Sciatic nerve (tissue), 2 donors: ENCODE data around the gene OARD1. TPM values are rescaled to one million over a fixed set of nuclear protein-coding genes. Genes with fewer than 3 reads are reported as not detected.
"Not testable (repeated sequence)": the region's sequence is repeated elsewhere in the genome, so short reads cannot be mapped to it uniquely, and the experiment has no call there.

Experiments
- ATAC-seq: fragments of 200-7000 bp; cut with Tn5 transposase; one replicate; pipeline ENCODE4 v1.9.1; 2020; ENCODE audit warnings: mild to moderate bottlenecking, moderate library complexity
- DNase-seq: peaks from one replicate; pipeline ENCODE4 v3.0.0-alpha.2; 2020; ENCODE audit warnings: low spot score
- intact Hi-C: fragments of 100-400 bp; cut with DNase I; formaldehyde crosslinking; loops from one replicate; pipeline ENCODE4 v1.14.2; 2022
- total RNA-seq: library from RNA; stranded (reverse); fragmentation: NEBNext Ultra II Directional; extraction: Animal tissue kit (Norgen Biotek cat#: 25700); gene quantifications from one replicate; pipeline ENCODE4 v1.2.1, GENCODE V29; 2021
- donor health status: DM: no; HTN: no; CAD: no.
- donor health status: DM: no; HTN: no; CAD: no.

OARD1 gene
- total RNA-seq, 1 donor from 2014 or later, result 26.4 TPM

DNA sequence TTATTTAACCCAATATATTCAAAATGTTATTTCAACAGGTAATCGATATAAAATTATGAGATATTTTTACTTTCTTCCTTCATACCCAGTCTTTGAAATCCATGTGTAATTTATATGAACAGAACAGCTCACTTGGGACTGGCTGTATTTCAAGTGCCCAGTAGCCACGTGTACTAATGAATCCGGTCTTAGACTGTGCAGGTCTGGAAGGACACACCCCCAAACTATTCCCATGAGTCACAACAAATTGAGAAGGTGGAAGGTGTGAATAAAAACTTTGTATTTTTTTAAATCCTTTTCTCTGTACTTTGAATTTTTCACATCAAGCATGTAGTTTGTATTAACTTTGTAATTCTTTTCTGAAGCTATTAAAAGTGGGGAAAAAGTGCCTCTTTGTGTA, 36.0 kb downstream of the OARD1 start:
- ATAC-seq (no peak), DNase-seq (no peak)
- intact Hi-C loops, result no loop called here

DNA sequence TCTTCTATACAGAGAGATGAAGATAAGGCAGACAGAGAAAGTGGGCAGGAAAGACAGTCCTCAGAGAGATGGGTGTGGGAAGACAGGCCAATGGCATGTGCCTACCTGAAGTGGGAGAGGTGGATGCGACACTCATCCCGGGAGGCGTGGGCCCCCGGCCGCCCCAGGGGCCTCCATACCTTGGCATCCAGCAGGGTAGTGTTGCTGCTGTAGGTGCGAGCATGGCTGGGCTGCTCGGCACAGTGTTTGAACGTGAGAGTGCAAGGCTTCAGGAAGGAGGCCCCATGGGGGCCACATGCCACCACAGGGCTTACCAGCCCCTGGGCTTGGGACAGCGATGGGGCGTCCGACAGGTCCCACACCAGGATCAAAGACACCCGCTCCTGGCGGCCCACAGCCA, 38.4 kb downstream of the OARD1 start:
- intact Hi-C loops, result no loop called here
- ATAC-seq (no peak), DNase-seq (no peak)

DNA sequence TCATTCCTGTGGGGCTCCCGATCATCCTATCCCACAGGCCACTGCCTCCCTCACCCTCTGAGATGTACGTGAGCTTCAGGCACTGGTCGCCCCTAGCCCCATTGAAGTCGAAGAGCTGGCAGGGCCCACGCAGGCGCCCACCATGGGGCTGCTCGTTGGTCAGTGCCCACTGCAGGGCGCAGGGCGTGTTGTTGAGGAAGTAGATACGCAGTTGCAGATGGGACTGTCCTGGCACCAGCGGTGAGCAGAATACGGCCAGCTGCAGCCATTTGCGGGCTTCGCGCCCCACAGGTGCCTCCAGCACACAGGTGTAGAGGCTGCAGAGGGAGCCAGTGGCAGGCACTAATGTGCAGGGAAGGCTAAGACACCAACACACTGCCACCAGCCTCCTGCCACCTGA, 39.3 kb downstream of the OARD1 start:
- intact Hi-C loops, result no loop called here
- DNase-seq (no peak), ATAC-seq (no peak)

DNA sequence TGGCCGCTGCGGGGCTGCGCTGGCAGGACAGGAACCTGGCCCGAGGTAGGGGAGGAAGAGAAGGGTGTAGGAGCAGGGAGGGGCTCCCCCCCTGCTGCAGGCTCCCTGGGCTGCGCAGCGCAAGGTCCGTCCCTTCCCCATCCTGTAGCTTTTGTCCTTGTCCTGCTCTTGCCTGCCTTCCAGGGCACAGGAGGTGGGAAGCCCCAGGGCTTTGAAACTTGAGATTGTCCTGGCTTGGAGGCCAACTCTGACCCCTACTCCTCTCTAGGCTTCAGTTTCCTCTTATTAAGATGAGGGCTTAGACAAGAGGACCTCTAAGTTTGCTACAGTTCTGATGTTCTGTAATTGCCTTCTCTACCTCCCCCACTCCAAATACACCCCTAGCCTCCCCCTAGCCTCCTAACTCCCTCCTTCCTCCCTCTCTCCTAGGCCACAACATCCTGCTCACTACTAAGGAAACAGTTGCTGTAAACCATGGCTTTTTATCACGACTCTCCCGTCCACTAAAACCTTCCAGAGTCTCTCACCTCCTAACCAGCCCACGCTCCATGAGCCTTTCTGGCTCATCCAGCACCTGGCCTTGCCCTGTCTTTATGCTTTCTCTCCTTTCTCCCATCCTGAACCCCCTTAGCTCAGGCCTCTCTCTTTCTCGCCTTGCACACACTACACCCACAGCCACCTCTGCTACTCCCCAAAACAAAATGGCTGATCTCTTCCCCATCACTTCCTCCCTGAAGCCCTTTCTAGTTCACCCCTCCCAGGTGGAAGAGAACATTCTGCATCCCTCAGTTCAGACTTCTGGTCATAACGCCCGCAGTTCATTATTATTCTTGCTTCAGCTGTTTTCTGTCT, 43.4 kb downstream of the OARD1 start:
- peak; percentile 44 for ATAC-seq
- intact Hi-C loops, result loop anchor here (5.0 kb wide), 1 partner anchor 781 kb away; no protein-coding TSS in a partner anchor
- no peak for DNase-seq

DNA sequence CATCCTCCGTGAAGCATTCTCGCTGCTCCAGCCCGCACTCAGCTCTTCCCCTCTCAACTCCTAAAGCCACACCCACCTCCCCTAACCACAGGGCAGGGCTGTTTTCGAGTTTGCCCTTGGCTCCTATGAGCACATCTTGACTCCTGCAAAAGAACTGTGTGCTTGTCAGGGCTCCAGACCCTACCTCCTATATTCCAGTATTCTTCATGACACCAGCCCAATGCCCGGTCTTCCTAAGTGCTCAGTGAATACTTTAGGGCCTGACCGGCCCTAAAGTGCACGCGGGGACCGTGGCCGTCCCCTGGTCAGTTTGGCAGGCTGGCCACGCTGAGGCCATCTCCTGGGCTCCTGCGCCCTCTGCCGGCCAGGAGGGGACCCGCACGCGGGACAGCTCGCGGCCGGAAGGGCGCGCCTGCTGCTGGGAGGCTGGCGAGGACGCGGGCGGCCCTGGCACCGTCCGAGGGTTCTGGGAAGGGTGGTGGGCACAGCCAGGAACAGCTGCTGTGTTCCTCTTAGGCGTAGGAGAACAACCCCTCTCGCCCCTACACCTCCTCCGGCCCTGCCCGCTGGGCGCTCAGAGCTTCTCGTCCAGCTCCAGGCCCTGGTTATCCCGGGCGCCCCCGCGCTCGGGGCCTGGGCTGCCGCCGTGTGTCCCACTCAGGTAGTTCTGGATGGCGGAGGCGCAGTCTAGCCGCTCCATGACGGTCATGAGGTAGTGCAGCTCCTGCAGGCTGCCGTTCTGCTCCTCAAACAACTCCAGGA, 44.2 kb downstream of the OARD1 start:
- intact Hi-C loops, result loop anchor here (5.0 kb wide), 1 partner anchor 781 kb away; no protein-coding TSS in a partner anchor
- ATAC-seq, result peak; percentile 97
- DNase-seq, result peak; percentile 94

DNA sequence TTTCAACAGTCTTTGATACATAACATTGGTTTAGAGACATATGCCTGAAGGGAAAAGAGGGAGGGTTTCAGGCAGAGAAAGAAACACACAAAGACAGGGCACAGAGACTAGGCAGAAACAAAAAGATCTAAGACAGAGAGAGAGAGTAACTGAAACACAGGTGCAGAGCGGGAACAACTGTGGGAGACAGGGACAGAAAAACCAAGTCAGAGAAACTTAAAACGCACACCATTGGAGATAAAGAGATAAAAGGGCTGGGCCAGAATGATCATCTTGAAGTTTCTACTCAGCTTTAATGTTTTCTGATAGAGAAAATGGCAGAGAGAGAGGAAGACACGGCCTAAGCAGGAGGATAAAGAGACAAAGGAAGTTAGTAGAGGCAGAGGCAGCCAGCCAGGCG, 44.9 kb downstream of the OARD1 start:
- no peak for DNase-seq
- intact Hi-C loops, result loop anchor here (5.0 kb wide), 1 partner anchor 780 kb away; no protein-coding TSS in a partner anchor
- no peak for ATAC-seq

DNA sequence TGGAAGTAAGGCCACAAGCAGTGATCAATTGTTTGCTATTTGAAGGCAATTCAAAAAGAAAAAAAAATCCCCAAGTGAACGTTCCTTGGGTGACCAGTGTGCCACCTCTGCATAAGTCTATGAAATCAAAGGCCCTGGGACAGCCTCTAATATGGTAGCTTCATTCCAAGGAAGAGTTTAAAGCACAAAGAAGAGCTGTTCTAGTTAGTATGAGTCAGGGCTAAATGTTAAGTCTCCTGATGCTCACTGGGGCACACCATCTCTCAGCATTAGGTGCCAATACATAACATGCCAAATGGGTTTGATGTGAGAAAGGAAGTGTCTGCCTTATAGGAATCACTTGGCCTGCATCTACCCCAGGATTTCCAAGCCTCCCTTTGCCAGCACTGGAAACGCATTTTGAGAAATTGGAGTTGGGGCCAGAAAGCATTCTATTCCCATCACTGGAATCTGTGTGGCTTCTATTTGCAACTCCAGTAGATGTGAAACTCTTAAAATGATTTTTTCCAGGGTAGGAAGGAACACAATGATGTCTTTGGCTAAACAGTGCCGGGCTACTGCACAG, 46.1 kb downstream of the OARD1 start:
- DNase-seq (no peak), ATAC-seq (no peak)
- intact Hi-C loops, result loop anchor here (5.0 kb wide), 1 partner anchor 779 kb away; no protein-coding TSS in a partner anchor

DNA sequence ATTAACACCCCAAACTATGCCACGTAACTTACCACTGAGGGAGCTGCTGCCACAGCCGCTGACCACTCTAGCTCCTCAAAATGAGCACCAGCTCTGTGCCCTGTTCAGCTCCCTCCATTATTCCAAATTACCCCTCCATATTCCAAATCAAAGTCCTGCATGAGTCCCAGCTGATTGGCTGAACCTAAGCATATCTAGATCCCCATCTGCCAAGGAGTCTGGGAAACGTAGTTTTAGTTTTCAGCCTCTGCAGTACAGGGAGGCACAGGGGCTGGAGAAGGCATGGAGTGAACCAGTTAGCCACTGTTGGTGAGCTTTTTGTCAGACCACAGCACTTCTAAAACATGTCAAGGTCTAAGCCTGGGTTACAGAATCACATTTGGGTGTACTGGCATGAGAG, 49.0 kb downstream of the OARD1 start:
- DNase-seq (no peak), ATAC-seq (no peak)
- intact Hi-C loops, result no loop called here

DNA sequence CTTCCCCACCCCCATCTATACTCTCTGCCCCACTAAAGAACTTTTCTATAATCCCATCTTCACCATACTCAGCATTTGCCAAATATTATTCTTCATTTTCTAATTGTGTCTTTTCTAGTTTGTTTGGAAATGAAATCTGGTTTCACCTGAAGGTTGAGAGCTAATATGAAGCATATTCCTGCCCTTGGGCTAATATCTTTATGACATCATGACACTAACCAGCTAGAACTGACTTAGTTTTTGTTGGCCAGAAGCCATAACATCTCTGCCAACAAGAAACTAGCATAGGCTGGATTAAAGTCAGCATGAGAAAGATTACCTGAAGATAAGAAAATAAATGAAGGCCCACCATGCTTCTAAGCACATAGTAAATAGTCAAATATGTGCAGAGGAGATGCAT, 49.9 kb downstream of the OARD1 start:
- DNase-seq (no peak), ATAC-seq (no peak)
- intact Hi-C loops, result no loop called here

DNA sequence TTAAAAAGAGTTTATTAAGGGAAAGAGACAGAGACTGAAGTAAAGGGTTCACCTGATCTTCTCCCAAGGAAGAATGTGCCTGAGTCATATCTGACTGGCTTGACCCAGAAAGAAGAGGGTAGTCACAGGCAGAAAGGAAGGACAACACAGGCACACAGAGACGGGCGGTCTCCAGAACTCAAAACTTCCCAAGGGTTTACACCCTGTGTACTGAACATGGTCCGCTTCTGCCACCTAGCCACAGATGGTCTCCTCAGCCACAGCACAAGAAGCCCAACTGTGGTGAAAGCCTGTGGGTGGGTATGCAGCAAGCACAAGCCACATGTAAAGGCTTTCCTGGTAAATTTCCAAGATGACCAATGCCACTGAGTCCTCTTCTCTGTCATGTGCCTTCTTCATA, 50.3 kb downstream of the OARD1 start:
- intact Hi-C loops, result no loop called here
- peak; percentile 65 for ATAC-seq
- no peak for DNase-seq

DNA sequence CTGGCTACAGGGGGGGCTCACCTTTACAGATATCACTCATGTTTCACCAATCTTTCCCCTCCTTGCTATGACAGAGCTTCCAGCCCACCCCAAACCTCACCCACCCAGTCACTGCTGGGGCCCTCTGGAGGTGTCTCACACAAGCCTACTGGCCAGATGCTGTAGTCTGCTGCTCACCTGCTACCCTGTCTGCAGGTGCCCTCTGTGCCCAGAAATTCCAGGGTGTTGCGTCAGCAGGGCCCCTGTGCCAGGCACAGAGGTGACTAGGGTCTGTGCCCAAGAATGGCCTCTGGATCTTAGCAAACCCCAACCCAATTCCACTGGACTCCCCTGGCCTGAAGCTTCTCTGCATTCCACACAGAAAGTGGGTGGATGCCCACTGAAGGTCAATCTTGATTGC, 54.5 kb downstream of the OARD1 start:
- intact Hi-C loops, result no loop called here
- ATAC-seq (no peak), DNase-seq (no peak)

DNA sequence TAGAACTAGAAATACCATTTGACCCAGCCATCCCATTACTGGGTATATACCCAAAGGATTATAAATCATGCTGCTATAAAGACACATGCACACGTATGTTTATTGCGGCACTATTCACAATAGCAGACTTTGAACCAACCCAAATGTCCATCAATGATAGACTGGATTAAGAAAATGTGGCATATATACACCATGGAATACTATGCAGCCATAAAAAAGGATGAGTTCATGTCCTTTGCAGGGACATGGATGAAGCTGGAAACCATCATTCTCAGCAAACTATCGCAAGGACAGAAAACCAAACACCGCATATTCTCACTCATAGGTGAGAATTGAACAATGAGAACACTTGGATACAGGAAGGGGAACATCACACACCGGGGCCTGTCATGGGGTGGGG, 56.3 kb downstream of the OARD1 start:
- intact Hi-C loops, DNase-seq, ATAC-seq: not testable (repeated sequence)

DNA sequence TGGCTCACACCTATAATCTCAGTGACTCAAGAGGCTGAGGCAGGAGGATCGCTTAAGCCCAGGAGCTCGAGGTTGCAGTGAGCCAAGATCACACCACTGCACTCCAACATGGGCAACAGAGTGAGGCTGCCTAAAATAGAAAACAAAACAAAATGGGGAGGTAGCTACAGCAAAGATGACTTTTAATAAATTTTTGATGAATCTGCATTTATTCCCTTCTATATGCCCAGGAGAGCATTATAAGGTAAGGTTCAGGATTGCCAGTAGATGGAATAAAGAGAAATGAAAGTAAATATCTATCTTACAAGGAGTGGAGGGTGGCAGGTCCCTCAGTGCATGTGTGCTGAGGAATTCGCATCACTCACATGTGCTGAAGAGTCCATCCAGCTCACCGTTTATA, 57.4 kb downstream of the OARD1 start:
- ATAC-seq, result no peak
- intact Hi-C loops, result no loop called here
- DNase-seq, result no peak

Other genes starting within 250 kb of the OARD1 start
- gene UNC5CL, start 33.1 kb downstream of the OARD1 start, total RNA-seq, result 1.6 TPM
- gene TSPO2, start 29.9 kb downstream of the OARD1 start, total RNA-seq, result 0.53 TPM
- gene APOBEC2, start 19.2 kb downstream of the OARD1 start, total RNA-seq, result not detected
- gene NFYA, start 618 bp upstream of the OARD1 start, total RNA-seq, result 27.7 TPM
- gene TREML1, start 82.0 kb upstream of the OARD1 start, total RNA-seq, result 2.1 TPM
- gene TREM2, start 90.8 kb upstream of the OARD1 start, total RNA-seq, result 8.8 TPM
- 0.58 TPM for gene TREML2, start 128.8 kb upstream of the OARD1 start, total RNA-seq
- gene TREML4, start 156.0 kb upstream of the OARD1 start, total RNA-seq, result not detected
- 9.8 TPM for gene TREM1, start 214.3 kb upstream of the OARD1 start, total RNA-seq